Measurements from ENCODE around the gene MYLK4.

The MYLK4 gene

GRCh38 chr6:2756687-2757224, 6.0 kb upstream of the MYLK4 start:
- Histone ChIP-seq H2BK5ac (ENCODE audit: low read depth, low read length, poor library complexity, severe bottlenecking) (no peak overlapping the region), H3K18ac (ENCODE audit: low read depth in 1 of 2, low read length in 2 of 2) (no peak overlapping the region), H2AK5ac (ENCODE audit: low read length, severe bottlenecking) (no peak overlapping the region), H3K27me3 (ENCODE audit: control insufficient read depth in 1 of 2, insufficient read depth in 1 of 2, low read length in 2 of 2) (no peaks in the 10 kb centered on the region), H4K91ac (ENCODE audit: low read length) (no peak overlapping the region), H3K4ac (ENCODE audit: low read depth in 1 of 2, low read length in 2 of 2) (no peak overlapping the region), H3K4me1 (ENCODE audit: control insufficient read depth, insufficient read depth, low read depth, low read length) (no peaks in the 10 kb centered on the region), H3K27ac (ENCODE audit: low read length, poor library complexity, severe bottlenecking) (no peak overlapping the region), H3K36me3 (ENCODE audit: control insufficient read depth in 1 of 2, insufficient read depth in 2 of 2, low read depth in 1 of 2, low read length in 2 of 2) (no peaks in the 10 kb centered on the region), H2AFZ (ENCODE audit: low read depth, low read length) (no peak overlapping the region), H3K23ac (ENCODE audit: low read length in 2 of 2) (no peak overlapping the region), H3K4me2 (ENCODE audit: low read length, poor library complexity, severe bottlenecking) (no peak overlapping the region), H3K9me3 (ENCODE audit: control insufficient read depth, low read length) (no peaks in the 10 kb centered on the region), H2BK15ac (ENCODE audit: low read depth, poor library complexity, severe bottlenecking) (no peak overlapping the region), H2BK12ac (ENCODE audit: low read length in 2 of 2) (no peak overlapping the region), H2BK120ac (ENCODE audit: low read depth, low read length) (no peak overlapping the region), H3K4me3 (ENCODE audit: insufficient read depth in 1 of 2, low read depth in 1 of 2, low read length in 2 of 2) (no peak overlapping the region), H4K8ac (ENCODE audit: low read length) (no peak overlapping the region), H3K14ac (ENCODE audit: low read length in 2 of 2) (no peak overlapping the region), H3K79me1 (replicated peaks; ENCODE audit: low read length, poor library complexity, severe bottlenecking) (no peaks in the 10 kb centered on the region), H3K9ac (ENCODE audit: low read length) (no peak overlapping the region)
- 65% methylated on average over 3 of the region's 3 CpGs for WGBS
- DNase-seq: no peak

GRCh38 chr6:2756241-2756640, 5.5 kb upstream of the MYLK4 start:
- Histone ChIP-seq H2BK5ac (ENCODE audit: low read depth, low read length, poor library complexity, severe bottlenecking) (no peak overlapping the region), H3K4me2 (ENCODE audit: low read length, poor library complexity, severe bottlenecking) (no peak overlapping the region), H2AK5ac (ENCODE audit: low read length, severe bottlenecking) (no peak overlapping the region), H3K27ac (ENCODE audit: low read length, poor library complexity, severe bottlenecking) (no peak overlapping the region), H3K27me3 (ENCODE audit: control insufficient read depth in 1 of 2, insufficient read depth in 1 of 2, low read length in 2 of 2) (no peaks in the 10 kb centered on the region), H3K4me3 (ENCODE audit: insufficient read depth in 1 of 2, low read depth in 1 of 2, low read length in 2 of 2) (no peak overlapping the region), H4K91ac (ENCODE audit: low read length) (no peak overlapping the region), H3K23ac (ENCODE audit: low read length in 2 of 2) (no peak overlapping the region), H2BK12ac (ENCODE audit: low read length in 2 of 2) (no peak overlapping the region), H2BK120ac (ENCODE audit: low read depth, low read length) (no peak overlapping the region), H4K8ac (ENCODE audit: low read length) (no peak overlapping the region), H2AFZ (ENCODE audit: low read depth, low read length) (no peak overlapping the region), H3K36me3 (ENCODE audit: control insufficient read depth in 1 of 2, insufficient read depth in 2 of 2, low read depth in 1 of 2, low read length in 2 of 2) (no peaks in the 10 kb centered on the region), H3K9ac (ENCODE audit: low read length) (no peak overlapping the region), H3K4me1 (ENCODE audit: control insufficient read depth, insufficient read depth, low read depth, low read length) (no peaks in the 10 kb centered on the region), H3K14ac (ENCODE audit: low read length in 2 of 2) (no peak overlapping the region), H3K9me3 (ENCODE audit: control insufficient read depth, low read length) (no peaks in the 10 kb centered on the region), H3K18ac (ENCODE audit: low read depth in 1 of 2, low read length in 2 of 2) (no peak overlapping the region), H2BK15ac (ENCODE audit: low read depth, poor library complexity, severe bottlenecking) (no peak overlapping the region), H3K79me1 (replicated peaks; ENCODE audit: low read length, poor library complexity, severe bottlenecking) (no peaks in the 10 kb centered on the region), H3K4ac (ENCODE audit: low read depth in 1 of 2, low read length in 2 of 2) (no peak overlapping the region)
- DNase-seq: no peak
- WGBS: 100% methylated on average over 2 of the region's 2 CpGs

GRCh38 chr6:2755456-2755855, 4.7 kb upstream of the MYLK4 start:
- Histone ChIP-seq H2BK15ac (ENCODE audit: low read depth, poor library complexity, severe bottlenecking) (no peak overlapping the region), H2AFZ (ENCODE audit: low read depth, low read length) (no peak overlapping the region), H3K9ac (ENCODE audit: low read length) (no peak overlapping the region), H3K4me2 (ENCODE audit: low read length, poor library complexity, severe bottlenecking) (no peak overlapping the region), H3K27me3 (ENCODE audit: control insufficient read depth in 1 of 2, insufficient read depth in 1 of 2, low read length in 2 of 2) (no peaks in the 10 kb centered on the region), H3K4me1 (ENCODE audit: control insufficient read depth, insufficient read depth, low read depth, low read length) (no peaks in the 10 kb centered on the region), H3K36me3 (ENCODE audit: control insufficient read depth in 1 of 2, insufficient read depth in 2 of 2, low read depth in 1 of 2, low read length in 2 of 2) (no peaks in the 10 kb centered on the region), H2BK5ac (ENCODE audit: low read depth, low read length, poor library complexity, severe bottlenecking) (no peak overlapping the region), H3K23ac (ENCODE audit: low read length in 2 of 2) (no peak overlapping the region), H3K9me3 (ENCODE audit: control insufficient read depth, low read length) (no peaks in the 10 kb centered on the region), H3K79me1 (replicated peaks; ENCODE audit: low read length, poor library complexity, severe bottlenecking) (no peaks in the 10 kb centered on the region), H2BK120ac (ENCODE audit: low read depth, low read length) (no peak overlapping the region), H4K91ac (ENCODE audit: low read length) (no peak overlapping the region), H3K4ac (ENCODE audit: low read depth in 1 of 2, low read length in 2 of 2) (no peak overlapping the region), H2AK5ac (ENCODE audit: low read length, severe bottlenecking) (no peak overlapping the region), H3K27ac (ENCODE audit: low read length, poor library complexity, severe bottlenecking) (no peak overlapping the region), H4K8ac (ENCODE audit: low read length) (no peak overlapping the region), H3K18ac (ENCODE audit: low read depth in 1 of 2, low read length in 2 of 2) (no peak overlapping the region), H2BK12ac (ENCODE audit: low read length in 2 of 2) (no peak overlapping the region), H3K4me3 (ENCODE audit: insufficient read depth in 1 of 2, low read depth in 1 of 2, low read length in 2 of 2) (no peak overlapping the region), H3K14ac (ENCODE audit: low read length in 2 of 2) (no peak overlapping the region)
- DNase-seq: no peak
- WGBS: 100% methylated on average over 1 of the region's 3 CpGs

GRCh38 chr6:2754911-2755310, 4.2 kb upstream of the MYLK4 start:
- Histone ChIP-seq H3K79me1 (replicated peaks; ENCODE audit: low read length, poor library complexity, severe bottlenecking) (no peaks in the 10 kb centered on the region), H3K23ac (ENCODE audit: low read length in 2 of 2) (no peak overlapping the region), H3K4me2 (ENCODE audit: low read length, poor library complexity, severe bottlenecking) (no peak overlapping the region), H3K36me3 (ENCODE audit: control insufficient read depth in 1 of 2, insufficient read depth in 2 of 2, low read depth in 1 of 2, low read length in 2 of 2) (no peaks in the 10 kb centered on the region), H2AK5ac (ENCODE audit: low read length, severe bottlenecking) (no peak overlapping the region), H3K4me1 (ENCODE audit: control insufficient read depth, insufficient read depth, low read depth, low read length) (no peaks in the 10 kb centered on the region), H3K4me3 (ENCODE audit: insufficient read depth in 1 of 2, low read depth in 1 of 2, low read length in 2 of 2) (no peak overlapping the region), H2BK12ac (ENCODE audit: low read length in 2 of 2) (no peak overlapping the region), H3K18ac (ENCODE audit: low read depth in 1 of 2, low read length in 2 of 2) (no peak overlapping the region), H2AFZ (ENCODE audit: low read depth, low read length) (no peak overlapping the region), H3K27me3 (ENCODE audit: control insufficient read depth in 1 of 2, insufficient read depth in 1 of 2, low read length in 2 of 2) (no peaks in the 10 kb centered on the region), H2BK5ac (ENCODE audit: low read depth, low read length, poor library complexity, severe bottlenecking) (no peak overlapping the region), H4K91ac (ENCODE audit: low read length) (no peak overlapping the region), H4K8ac (ENCODE audit: low read length) (no peak overlapping the region), H3K4ac (ENCODE audit: low read depth in 1 of 2, low read length in 2 of 2) (no peak overlapping the region), H3K9ac (ENCODE audit: low read length) (no peak overlapping the region), H2BK15ac (ENCODE audit: low read depth, poor library complexity, severe bottlenecking) (no peak overlapping the region), H3K9me3 (ENCODE audit: control insufficient read depth, low read length) (no peaks in the 10 kb centered on the region), H3K14ac (ENCODE audit: low read length in 2 of 2) (no peak overlapping the region), H3K27ac (ENCODE audit: low read length, poor library complexity, severe bottlenecking) (no peak overlapping the region), H2BK120ac (ENCODE audit: low read depth, low read length) (no peak overlapping the region)
- WGBS: no CpG with 5 or more reads among the region's 1 CpG
- DNase-seq: no peak
